HG02571 (cell line): ENCODE data around the gene WSCD1.

Source experiments
- ATAC-seq: cut with Tn5 transposase; IDR thresholded peaks from one replicate; pipeline ENCODE4 v1.9.1; 2021; ENCODE audit warnings: mild to moderate bottlenecking, moderate library complexity; ENCODE audit not compliant: unreplicated experiment

WSCD1 gene

DNA sequence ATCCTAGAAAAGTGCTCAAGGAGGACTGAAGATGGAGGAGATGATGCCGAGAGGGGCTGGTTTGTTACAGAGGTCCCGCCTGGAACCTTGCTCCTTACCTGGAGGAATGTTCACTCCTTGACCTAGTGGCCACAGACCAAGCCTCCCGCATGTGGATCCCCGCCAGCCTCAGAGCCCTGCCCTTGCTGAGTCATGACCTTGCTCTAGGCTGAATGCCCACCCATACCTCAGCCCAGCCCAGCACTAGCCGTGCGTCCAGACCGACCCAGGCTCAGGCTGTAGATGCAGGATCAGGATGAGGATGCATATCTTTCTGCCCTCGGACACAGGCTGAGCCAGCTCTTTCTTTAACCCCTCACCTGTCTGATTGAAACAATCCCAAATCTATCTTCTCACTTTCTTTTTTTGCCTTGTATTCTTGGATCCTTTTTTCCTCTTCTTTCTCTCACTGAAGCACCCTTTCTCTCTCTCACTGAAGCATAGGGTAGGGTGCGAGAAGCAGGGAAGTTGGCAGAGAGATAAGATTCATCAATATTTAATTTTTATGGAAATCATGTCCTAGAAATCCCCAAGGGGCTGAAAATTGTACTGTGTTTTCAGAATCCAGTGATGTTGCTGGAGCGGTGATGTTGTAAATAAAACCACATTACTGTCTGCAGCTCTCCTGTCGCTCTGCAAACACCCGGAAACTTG is 34.9 kb downstream of the WSCD1 start:
- ATAC-seq: no peak

DNA sequence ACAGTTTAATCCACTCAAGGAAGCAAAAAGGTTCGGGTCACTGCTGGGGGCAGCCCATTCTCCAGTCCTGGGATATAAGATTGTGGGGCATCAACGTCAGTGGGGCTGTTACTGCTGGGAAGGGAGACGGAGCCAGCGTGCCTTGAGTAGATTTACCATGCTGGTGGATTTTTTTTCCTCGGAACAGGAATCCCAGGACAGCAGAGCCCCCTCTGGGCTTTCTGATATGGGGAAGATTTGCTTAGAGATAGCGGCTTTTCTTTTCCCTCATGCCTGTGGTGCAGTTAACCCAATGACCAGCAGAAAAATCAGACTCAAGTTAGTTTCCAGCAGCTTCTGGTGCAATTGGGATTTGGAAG is 35.4 kb downstream of the WSCD1 start:
- ATAC-seq: no peak

DNA sequence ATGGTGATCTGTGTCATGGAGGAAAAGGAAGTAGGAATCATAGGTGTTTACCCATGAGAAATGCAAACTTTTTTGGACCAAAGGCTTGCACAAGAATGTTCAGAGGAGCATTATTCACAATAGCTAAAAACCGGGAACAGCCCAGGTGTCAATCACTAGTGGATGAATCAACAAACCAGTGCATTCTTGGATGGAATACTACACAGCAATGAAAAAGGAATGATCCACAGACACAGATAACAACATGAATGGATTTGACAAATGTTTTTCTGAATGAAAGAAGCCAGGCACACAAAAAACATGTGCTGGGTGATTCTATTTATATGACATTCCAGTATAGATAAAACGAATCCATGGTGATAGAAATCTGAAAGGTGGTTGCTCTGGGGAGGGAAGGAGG is 36.0 kb downstream of the WSCD1 start:
- ATAC-seq: no peak

GRCh38 chr17:6107791-6108190 is 37.6 kb downstream of the WSCD1 start:
- no peak for ATAC-seq

GRCh38 chr17:6108382-6108781 is 38.2 kb downstream of the WSCD1 start:
- no peak for ATAC-seq

GRCh38 chr17:6108987-6109386 is 38.8 kb downstream of the WSCD1 start:
- no peak for ATAC-seq

DNA sequence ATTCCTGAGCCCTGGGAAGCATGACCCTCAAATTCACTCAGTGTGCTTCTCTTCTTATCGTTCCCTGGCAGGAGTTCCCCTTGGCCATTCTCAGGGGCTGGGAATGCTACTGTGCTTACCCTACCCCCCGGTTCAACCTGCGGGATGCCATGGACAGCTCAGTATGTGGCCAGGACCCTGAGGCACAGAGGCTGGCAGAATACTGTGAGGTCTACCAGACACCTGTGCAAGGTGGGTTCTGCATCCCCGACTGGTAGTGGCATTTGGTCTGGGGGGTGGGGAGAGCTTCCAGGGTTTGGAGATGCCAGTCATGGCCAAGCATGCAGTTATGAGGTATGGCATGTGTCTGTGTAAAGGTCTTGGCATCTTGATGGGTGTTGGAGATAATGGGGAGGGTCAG is 39.4 kb downstream of the WSCD1 start:
- ATAC-seq: no peak

DNA sequence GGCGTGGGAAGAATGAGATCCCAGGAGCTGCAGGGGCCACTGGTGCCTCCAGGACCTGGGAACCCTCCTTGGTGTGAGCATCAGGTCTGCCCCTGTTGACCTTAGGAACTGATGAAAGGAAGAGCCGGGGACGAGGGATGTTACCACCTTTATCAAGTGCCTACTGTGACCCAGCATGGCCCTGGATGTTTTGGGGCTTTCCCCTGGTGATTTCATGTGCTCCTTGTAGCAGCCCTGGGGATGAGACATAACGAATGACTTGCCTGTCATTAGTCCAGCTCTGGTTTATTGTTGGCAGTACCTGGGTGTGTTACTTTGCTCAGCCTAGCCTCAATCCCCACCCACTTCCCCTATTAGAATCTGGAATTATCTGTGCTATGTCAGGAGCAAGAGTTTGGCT is 39.9 kb downstream of the WSCD1 start:
- ATAC-seq: no peak

DNA sequence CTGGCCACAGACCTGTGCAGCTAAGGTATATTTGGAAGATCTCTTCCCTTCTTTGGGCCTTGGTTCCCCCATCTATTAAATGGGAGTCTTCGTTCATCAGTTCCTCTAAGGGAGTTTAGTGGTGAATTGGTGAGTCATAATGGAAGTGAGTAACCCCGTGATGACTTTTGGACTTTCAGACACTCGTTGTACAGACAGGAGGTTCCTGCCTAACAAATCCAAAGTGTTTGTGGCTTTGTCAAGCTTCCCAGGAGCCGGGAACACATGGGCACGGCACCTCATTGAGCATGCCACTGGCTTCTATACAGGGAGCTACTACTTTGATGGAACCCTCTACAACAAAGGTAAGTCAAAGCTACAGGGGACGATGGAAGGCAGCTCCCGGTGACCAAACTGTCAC is 40.4 kb downstream of the WSCD1 start:
- ATAC-seq: no peak

DNA sequence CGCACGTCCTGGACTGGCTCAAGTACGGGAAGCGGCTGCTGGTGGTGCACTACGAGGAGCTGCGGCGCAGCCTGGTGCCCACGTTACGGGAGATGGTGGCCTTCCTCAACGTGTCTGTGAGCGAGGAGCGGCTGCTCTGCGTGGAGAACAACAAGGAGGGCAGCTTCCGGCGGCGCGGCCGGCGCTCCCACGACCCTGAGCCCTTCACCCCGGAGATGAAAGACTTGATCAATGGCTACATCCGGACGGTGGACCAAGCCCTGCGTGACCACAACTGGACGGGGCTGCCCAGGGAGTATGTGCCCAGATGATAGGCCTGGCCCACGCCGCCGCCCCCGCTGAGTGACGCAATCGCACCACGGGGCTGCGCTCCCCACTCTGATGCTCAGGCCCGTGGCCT is 50.2 kb downstream of the WSCD1 start:
- no peak for ATAC-seq

DNA sequence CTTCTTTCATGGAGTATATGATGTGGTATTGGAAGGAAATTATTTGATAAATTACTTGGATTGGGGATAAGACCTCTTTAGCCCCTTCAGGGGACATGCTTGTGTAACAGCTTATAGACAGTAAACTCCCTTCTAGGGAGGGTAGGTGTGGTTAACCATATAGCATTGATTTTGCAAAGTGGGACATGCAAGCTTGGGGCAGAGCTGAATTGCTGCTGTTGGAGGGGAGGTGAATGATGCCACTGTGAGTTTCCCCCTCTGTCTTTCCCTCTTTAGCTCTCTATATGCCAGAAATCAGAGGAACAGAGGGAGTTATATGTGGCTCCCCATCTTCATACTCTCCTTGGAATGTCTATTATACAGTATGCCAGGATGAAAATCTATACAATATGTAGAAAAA is 54.7 kb downstream of the WSCD1 start:
- ATAC-seq: no peak

DNA sequence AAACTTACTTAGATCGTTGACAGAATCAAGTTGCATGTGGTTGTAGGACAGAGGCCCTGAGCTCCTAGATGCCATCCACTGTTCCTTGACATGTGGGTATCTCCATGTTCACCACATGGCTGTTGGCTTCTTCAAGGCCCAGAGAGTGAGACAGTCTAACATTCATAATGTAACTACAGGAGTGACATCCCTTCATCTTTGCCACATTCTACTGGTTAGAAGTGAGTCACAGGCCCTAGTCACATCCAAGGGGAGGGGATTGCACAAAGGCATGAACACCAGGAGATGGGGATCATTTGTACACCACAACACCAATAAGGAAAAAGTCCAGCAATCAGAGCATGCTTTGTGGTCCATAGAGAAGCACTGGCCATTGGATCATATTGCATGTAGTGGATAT is 56.6 kb downstream of the WSCD1 start:
- no peak for ATAC-seq

GRCh38 chr17:6134721-6135120 is 64.5 kb downstream of the WSCD1 start:
- no peak for ATAC-seq

DNA sequence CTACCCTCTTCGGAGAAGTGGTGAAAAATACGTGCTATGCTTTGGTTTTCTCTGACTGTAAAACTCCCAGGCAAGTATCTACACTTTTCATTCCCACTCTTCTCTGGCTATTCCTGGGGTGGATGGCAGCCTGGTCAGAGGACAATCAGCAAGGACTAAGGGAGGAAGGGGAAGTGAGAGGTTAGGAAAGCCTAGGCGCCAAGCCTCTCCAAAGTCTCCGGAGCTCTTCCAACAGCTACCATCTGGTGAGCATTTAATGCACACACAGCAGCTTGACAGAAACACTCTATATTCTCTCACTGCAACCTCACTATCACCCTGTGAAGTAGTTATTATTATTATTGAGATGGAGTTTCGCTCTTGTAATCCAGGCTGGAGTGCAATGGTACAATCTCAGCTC is 65.1 kb downstream of the WSCD1 start:
- ATAC-seq: no peak

- no peak for ATAC-seq
Measured at GRCh38 chr17:6135996-6136395, 65.8 kb downstream of the WSCD1 start.

DNA sequence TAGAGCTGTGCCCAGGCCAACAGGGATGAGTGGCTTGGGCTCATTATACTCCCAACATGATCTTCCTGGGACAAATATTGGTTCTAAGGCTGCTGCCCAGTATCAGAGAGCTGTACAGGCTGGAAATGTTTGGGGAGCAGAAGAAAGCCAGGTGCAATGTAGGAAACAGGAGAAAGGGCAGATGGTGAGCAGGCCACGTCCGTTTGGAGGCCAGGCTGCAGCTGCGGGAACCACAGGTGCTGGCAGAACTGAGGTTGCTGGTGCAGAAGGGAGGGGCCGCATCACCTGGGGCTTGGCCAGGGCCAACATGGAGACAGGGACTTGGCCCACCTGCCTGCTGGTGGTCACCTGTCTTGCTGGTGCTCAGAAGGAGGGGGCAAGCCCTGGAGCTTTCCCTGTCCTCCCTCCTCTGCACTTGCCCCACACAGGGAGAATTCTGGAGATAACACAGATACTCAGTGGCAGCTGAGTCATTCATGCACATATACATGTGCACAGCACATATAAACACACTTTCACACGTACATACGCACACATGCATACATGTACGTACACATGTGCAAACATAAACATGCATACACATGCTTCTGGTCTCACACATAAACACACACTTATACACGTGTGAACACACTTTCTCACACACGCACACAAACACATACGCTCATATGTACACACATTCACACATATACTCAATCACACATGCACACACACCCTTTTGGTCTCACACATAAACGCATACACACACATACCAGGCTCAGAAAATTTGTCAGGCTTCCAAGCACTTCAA is 67.7 kb downstream of the WSCD1 start:
- ATAC-seq: no peak

DNA sequence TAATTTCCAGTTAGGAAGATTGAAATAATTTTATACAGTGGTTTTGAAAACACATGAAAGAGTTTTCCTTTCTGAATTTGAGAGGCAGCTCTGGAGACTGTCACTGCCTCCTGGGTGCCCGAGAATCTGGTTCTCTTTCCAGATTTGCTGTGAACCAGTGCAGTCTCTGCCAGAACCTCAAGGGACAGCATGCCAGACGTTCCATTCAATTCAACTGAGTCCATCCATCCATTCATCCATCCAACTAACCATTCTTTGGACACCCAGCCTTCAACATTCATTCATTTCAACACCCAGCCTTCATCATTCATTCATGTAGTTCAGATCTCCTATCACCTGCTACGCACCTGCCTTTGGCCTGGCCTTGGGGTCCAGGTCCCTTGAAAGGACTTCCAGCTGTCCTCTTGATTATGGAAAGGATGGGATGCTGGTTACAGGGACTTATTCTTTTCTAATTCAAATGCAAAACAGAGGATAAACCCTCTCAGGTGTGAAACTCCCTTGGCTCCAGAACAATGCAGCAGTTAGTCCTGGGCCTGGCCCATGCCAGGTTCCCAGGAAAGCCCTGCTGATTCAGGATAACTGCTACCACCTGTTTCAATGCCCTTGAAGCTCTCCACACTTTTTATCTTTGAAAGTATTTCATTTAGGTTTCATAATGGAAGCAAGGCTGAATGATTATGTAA is 68.7 kb downstream of the WSCD1 start:
- no peak for ATAC-seq

GRCh38 chr17:6139447-6139832 is 69.3 kb downstream of the WSCD1 start:
- no peak for ATAC-seq

DNA sequence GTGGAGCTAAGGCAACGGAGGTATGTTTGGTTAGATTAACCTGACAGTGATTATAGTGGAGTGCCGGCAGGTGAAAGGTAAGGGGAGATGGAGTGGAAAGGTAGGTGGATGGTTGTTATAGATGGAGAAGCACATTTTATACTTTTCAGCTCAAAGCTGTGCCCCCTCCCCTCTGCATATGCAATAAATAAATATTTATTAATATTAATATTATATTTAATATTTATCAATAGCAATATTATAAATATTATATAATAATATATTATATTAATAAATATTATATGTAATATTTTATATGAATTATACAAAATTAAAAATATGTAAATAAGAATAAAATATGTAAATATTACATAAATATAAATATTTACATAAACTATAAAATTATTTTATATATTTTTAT is 70.0 kb downstream of the WSCD1 start:
- ATAC-seq: no peak

DNA sequence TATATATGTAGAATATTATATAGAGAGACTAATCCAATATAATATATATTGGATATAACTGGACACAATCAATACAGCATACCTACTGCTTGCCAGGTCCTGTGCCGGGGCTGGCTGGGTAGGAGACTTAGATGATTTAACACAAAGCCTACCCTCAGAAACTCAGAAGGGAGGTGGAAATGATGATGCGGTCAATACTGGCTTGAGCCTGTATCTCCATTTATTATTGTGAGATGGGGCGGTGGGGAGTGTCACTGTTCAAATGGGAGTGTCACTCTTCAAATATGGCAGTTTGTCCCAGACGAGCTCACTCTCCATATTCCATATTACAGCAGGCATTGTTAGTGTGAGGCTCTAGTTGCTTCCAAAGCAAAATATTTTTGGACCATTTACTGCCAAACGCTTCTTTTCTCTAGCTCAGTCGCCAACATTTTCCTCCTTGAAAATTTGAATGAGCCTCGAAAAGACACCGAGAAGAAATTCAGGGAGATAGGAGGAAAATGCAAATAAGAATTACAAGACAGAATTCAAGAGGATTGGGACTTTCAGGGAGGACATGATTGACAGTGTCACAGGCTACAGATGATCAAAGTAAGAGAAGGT is 70.7 kb downstream of the WSCD1 start:
- no peak for ATAC-seq

DNA sequence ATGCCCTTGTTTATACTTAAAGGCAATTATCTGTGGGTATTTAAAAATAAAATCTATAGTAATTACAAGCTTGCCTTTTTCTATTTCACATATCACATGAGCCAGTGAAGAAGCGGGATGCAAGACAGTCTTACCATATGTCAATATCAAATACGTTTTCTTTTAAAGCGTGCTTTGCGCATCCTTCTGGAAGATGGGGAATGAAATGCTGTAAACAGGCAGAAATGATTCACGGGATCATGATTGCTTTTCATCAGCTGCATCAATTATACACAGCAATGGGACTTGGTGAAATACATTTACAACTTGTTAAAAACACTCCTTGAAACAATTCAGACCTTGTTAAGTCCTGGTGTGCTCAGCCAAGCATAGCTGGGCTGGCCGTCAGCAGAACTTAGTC is 72.5 kb downstream of the WSCD1 start:
- ATAC-seq: no peak

DNA sequence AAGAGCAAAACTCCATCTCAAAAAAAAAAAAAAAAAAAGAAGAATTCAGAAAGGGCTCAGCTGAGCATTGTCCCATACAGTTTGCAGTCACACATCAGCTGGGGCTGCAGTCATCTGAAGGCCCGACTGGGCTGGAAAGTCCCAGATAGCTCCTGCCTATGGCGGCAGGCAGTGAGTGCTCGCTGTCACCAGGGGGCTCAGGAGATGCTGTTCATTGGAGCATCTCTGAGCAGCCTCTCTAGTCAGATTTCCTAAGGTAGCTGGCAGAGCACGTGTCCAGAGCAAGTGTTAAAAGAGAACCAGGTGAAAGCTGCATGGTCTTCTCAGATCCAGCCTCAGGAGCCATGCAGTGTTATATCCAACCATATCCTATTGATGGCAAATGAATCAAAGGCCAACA is 75.8 kb downstream of the WSCD1 start:
- ATAC-seq: no peak
